ENCODE measurements around the gene PLEKHG5.
"Not testable (repeated sequence)": the region's sequence is repeated elsewhere in the genome, so short reads cannot be mapped to it uniquely, and the experiment has no call there.

PLEKHG5 gene

GRCh38 chr1:6496890-6497214, 5.4 kb upstream of the PLEKHG5 start:
- DNase-seq (ENCODE audit: low read depth in 2 of 2): no peak

- no peak for DNase-seq (ENCODE audit: low read depth in 2 of 2)
Measured at GRCh38 chr1:6496365-6496721, 4.9 kb upstream of the PLEKHG5 start.

- no peak for DNase-seq (ENCODE audit: low read depth in 2 of 2)
Measured at GRCh38 chr1:6495540-6496364, 4.3 kb upstream of the PLEKHG5 start.

GRCh38 chr1:6495041-6495441, 3.6 kb upstream of the PLEKHG5 start:
- no peak for DNase-seq (ENCODE audit: low read depth in 2 of 2)

DNA sequence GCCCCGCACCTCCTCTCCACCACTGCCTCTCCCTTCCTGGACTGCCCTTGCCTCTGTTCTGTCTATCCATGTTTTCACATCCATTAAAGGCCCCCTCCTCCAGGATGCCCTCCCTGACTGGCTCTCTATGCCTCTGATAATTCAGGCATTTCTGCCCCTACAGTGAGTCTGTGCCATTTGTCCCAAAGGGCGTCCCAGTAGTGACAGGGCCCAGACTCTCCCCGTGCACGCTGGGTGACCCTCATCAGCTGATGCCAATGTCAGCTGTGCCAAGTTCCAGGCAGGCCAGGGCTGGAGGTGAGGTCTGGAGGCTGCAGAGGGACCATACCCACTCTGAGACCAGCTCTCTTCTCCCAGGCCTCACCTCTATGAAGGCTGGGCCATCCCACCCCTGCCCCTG, 3.2 kb upstream of the PLEKHG5 start:
- no peak for DNase-seq (ENCODE audit: low read depth in 2 of 2)

DNA sequence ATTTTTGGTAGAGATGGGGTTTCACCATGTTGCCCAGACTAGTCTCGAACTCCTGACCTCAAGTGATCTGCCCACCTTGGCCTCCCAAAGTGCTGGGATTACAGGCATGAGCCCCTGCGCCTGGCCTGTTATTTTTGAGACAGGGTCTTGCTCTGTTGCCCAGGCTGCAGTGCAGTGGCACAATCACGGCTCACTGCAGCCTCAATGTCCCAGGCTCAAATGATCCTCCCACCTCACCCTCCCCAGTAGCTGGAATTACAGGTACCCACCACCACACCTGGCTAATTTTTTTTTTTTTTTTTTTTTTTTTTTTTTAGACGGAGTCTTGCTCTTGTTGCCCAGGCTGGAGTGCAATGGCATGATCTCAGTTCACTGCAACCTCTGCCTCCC, 2.4 kb upstream of the PLEKHG5 start:
- DNase-seq (ENCODE audit: low read depth in 2 of 2): not testable (repeated sequence)

DNA sequence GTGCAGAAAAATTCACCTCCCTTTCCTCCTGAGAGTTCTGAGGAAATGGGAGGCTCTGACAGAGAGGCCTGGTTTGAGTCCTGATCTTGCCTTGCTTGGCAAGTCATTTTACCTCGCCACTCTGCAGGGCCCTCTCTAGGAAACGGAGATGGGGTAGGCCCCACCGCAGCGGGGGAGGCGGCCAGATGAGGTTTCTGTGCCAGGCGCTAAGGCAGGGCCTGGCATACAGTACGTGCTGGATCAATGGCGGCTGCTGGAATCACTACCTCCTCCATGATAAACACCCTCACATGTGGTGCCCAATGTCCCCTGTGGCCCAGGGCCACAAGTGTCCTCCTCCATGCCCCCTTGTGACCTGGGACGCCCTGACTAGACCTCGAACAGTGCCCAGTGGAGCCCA, 499 bp upstream of the PLEKHG5 start:
- no peak for DNase-seq (ENCODE audit: low read depth in 2 of 2)

DNA sequence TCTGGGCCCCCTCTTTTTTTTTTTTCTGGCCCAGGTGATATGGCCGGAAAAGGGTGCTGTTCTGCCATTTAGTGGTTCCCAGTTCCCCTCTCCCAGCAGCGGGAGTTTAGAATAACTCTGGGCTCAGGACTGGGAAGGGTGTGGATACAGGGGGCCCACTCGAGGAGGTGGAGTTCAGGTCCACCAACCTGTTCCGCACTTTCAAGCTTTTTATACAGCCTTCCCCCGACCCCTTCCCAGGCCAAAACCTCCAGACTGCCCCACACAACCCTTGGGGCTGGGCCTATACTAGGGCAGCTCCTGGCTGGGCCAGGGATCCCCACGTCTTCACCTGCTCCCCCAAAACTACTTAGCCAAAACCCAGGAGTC, 402 bp downstream of the PLEKHG5 start:
- no peak for DNase-seq (ENCODE audit: low read depth in 2 of 2)

DNA sequence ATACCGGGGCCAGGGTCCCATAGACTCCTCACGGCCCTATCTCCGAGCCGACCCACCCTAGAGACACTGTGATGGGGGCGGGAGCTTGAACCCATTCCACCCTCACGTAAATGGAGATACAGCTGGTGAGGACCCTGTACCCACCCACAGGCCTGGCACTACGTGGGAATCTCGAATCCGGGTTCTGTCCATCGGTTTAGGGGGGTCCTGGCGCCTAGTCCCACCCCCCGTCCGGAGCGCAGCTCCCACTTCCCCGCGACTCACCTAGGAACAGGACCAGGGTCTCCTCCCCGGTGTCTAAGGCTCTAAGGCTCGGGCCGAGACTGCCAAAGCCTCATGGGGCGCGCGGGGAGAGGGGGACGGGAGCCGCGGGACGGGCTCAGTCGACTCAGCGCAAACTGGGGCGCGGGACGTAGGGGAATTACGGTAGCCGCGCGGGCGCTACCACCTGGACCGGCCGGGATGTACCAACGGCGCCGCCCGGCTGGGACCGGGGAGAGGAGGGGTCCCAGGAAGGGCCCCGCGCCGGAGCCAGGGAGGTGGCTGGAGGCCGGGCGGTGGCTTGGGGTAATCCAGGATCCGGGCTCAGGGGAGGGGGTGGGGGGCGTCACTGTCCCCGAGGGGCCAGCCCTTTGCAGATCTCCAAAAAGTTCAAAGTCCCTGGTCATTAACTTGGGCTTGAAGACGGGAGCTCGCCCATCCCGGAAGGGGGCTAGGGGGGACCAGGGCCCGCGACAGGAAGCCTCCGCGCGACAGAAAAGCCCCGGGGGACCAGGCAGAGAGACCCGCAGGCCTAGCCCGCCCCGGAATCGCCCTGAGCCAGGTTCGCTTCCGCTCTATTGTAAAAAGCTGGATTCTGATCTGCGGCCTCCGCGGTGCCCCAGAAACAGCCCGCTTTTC, 1.0 kb downstream of the PLEKHG5 start:
- DNase-seq (ENCODE audit: low read depth in 2 of 2): peak; percentile 38 to 39

GRCh38 chr1:6489799-6490180, 1.7 kb downstream of the PLEKHG5 start:
- DNase-seq (ENCODE audit: low read depth in 2 of 2): peak; percentile 26 to 34

DNA sequence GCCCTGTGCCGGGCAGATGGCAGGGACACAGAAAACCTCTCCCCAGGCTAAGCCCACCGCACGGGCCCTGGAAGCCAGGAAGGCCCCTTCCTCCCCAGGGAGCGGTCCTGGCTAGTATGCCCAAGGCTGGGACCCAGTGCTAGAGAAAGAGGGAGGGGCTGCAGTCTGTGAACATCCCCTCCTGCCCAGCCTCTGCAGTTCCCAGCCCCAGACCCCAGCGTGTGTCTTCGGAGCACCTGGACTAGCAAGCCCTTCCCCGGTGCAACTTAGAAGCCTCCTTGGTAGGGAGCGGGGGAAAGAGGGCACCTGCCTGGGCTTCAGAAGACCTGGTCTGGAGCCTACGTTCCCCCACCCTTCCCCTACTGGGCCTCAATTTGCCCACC, 2.1 kb downstream of the PLEKHG5 start:
- no peak for DNase-seq (ENCODE audit: low read depth in 2 of 2)

DNA sequence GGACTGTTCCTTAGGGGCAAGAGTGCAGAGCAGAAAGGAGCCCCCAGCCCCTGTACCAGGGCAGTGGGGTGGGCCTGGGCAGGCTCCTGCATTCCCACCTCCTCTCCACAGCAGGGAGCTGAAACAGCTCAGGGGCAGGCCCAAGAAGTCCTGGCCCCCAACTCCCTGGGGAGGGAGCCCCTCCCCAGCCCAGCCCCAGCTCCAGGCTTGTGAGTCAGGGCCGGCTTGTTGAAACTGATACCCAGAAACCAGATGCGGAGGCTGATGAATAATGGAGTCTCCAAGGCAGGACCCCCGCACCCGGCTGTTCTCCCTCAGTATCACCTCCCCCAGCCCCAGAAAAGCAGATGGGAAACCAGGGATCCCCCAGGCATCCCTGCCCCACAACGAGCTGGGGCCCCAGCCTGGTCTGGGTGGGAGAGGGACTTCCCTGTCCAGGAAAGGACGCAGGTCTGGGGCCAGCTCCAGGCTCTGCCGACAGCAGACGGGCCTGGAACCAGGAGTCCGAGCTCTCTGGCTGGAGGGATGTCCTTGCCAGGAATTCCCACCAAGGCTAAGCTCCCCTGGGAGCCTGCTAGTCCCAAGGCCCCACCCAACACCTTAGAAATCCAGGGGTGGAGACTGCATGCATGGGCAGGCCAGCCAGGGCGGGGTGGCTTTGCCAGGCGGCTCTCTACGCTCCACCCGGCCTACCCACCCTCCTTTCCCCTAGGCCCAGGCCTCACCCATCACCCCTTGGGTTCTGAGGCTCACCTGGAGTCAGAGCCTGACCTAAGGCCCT, 2.7 kb downstream of the PLEKHG5 start:
- no peak for DNase-seq (ENCODE audit: low read depth in 2 of 2)

- DNase-seq (ENCODE audit: low read depth in 2 of 2): no peak
Measured at GRCh38 chr1:6487804-6488484, 3.5 kb downstream of the PLEKHG5 start.

GRCh38 chr1:6486433-6487011, 4.9 kb downstream of the PLEKHG5 start:
- peak in 1 of 2 experiments; percentile 38 for DNase-seq (ENCODE audit: low read depth in 2 of 2)

DNA sequence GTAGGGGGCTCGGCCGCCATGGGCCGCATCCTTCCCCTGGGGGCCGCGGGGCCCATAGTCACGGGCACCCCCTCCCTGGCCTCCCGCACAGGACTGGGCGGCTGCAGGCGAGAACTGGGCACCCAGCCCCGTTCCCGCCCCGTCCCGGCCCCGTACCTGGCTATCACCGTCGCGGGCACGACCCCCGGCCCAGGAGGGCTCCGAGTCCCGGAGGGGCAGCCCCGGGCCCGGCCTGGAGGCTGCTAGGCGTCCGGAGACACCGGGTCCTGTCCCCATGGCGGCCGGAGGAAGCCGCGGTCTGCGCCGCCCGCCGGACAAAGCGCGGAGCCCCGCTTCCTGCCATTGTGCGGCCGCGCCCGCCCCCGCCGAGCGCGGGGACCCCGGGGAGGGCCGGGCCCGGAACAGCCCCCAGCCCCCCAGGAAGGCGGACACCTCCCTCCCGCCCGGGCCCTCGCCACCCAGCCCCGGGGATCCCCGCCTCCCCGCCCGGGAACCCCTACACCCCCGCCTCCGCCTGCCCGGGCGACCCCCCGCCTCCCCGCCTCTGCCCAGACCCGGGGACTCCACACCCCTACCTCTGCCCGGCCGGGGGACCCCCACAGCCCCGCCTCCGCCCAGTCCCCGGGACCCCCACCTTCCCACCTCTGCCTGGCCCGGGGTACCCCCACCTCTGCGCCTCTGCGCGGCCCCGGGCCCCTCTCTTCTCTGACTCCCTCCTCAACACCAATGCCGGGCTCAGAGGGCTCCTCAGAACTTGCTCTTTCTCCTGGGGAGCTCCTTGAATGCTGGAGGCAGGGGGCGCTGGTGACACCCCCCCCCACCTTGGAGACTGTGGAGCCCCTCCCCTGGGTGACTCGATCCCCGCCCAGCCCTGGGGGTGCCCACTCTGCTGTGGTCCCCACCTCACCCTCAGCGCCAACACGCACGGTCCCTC, 6.0 kb downstream of the PLEKHG5 start:
- DNase-seq (ENCODE audit: low read depth in 2 of 2): no peak

GRCh38 chr1:6484826-6485167, 6.7 kb downstream of the PLEKHG5 start:
- no peak for DNase-seq (ENCODE audit: low read depth in 2 of 2)

- DNase-seq (ENCODE audit: low read depth in 2 of 2): no peak
Measured at GRCh38 chr1:6483761-6484117, 7.7 kb downstream of the PLEKHG5 start.

GRCh38 chr1:6483017-6483760, 8.3 kb downstream of the PLEKHG5 start:
- DNase-seq (ENCODE audit: low read depth in 2 of 2): no peak

DNA sequence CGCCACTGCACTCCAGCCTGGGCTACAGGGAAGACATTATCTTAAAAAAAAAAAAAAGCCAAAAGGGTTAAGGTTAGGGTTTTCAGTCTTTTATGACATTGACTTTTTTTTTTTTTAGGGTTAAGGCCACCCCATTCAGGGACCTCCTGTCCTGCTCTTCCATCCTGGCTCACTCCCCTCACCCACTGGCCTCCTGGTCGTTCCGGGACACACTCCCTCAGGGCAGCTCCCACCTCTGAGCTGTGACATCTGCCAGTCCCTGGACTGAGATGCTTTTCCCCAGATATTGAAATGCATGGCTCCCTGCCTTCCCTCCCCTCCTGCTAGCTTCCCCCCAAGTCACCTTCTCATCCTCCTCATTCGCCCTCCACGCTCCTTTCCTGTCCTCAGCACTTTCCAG, 9.6 kb downstream of the PLEKHG5 start:
- DNase-seq (ENCODE audit: low read depth in 2 of 2): no peak

All from fibroblast of skin of left biceps (primary cell).